HG02678 (cell line): Measurements from ENCODE around the gene SPN.
"Not testable (repeated sequence)": the region's sequence is repeated elsewhere in the genome, so short reads cannot be mapped to it uniquely, and the experiment has no call there.

ENCODE experiments used
- ATAC-seq: cut with Tn5 transposase; IDR thresholded peaks from one replicate; pipeline ENCODE4 v1.9.1; 2021; ENCODE audit warnings: mild to moderate bottlenecking, moderate library complexity; ENCODE audit not compliant: unreplicated experiment

The SPN gene

GRCh38 chr16:29675811-29676643, 13.0 kb downstream of the SPN start:
- no peak for ATAC-seq

GRCh38 chr16:29676989-29677785, 14.1 kb downstream of the SPN start:
- ATAC-seq: no peak

GRCh38 chr16:29678691-29679267, 15.7 kb downstream of the SPN start, which contains the start of gene QPRT:
Gene QPRT (plus strand): TSS chr16:29679180. CDS start chr16:29679198, 18 bp downstream.
- no peak for ATAC-seq

- ATAC-seq: no peak
Observed at GRCh38 chr16:29680180-29680598, 17.1 kb downstream of the SPN start.

GRCh38 chr16:29683543-29684090, 20.6 kb downstream of the SPN start:
- ATAC-seq: no peak

- no peak for ATAC-seq
Observed at GRCh38 chr16:29684679-29685078, 21.6 kb downstream of the SPN start.

GRCh38 chr16:29686740-29687332, 23.8 kb downstream of the SPN start:
- ATAC-seq: no peak

GRCh38 chr16:29687755-29688154, 24.7 kb downstream of the SPN start:
- no peak for ATAC-seq

- ATAC-seq: no peak
Observed at GRCh38 chr16:29688172-29688571, 25.1 kb downstream of the SPN start.

- not testable (repeated sequence) for ATAC-seq
Observed at GRCh38 chr16:29689490-29690351, 26.7 kb downstream of the SPN start.

GRCh38 chr16:29692606-29693005, 29.6 kb downstream of the SPN start:
- ATAC-seq: not testable (repeated sequence)

GRCh38 chr16:29694384-29695195, 31.5 kb downstream of the SPN start:
- ATAC-seq: no peak

- ATAC-seq: not testable (repeated sequence)
Observed at GRCh38 chr16:29695675-29696074, 32.6 kb downstream of the SPN start.

- ATAC-seq: no peak
Observed at GRCh38 chr16:29696881-29697331, 33.9 kb downstream of the SPN start.

- ATAC-seq: no peak
Observed at GRCh38 chr16:29697391-29697790, 34.3 kb downstream of the SPN start.

- ATAC-seq: no peak
Observed at GRCh38 chr16:29698042-29698441, 35.0 kb downstream of the SPN start.

- no peak for ATAC-seq
Observed at GRCh38 chr16:29698484-29699323, 35.7 kb downstream of the SPN start.
